ENCODE data around the gene CCDC88C. TPM values are rescaled to one million over a fixed set of nuclear protein-coding genes. Genes with fewer than 3 reads are reported as not detected.
A peak's percentile ranks its signal among the peaks of the same experiment; 100 is the strongest.

Gene CCDC88C
- total and polyA plus RNA-seq, 2 experiments from 2014 or later, result 23.6 to 60.7 TPM

GRCh38 chr14:91363776-91364523, 53.7 kb downstream of the CCDC88C start:
- peaks cover 82% of the 10 kb centered on the region for H3K79me2 ChIP-seq (replicated peaks; ENCODE audit: insufficient read depth)
- H3K27me3 ChIP-seq (ENCODE audit: insufficient read depth), result no peaks in the 10 kb centered on the region
- H3K27ac Mint-ChIP-seq, result peak overlapping the region; percentile 52; the same call in 1 of the 2 replicates
- no peak for TF ChIP-seq ZNF462 (CRISPR knock-in tag; IDR thresholded peaks at IDR 0.05)
- TF ChIP-seq, protein P1, sequence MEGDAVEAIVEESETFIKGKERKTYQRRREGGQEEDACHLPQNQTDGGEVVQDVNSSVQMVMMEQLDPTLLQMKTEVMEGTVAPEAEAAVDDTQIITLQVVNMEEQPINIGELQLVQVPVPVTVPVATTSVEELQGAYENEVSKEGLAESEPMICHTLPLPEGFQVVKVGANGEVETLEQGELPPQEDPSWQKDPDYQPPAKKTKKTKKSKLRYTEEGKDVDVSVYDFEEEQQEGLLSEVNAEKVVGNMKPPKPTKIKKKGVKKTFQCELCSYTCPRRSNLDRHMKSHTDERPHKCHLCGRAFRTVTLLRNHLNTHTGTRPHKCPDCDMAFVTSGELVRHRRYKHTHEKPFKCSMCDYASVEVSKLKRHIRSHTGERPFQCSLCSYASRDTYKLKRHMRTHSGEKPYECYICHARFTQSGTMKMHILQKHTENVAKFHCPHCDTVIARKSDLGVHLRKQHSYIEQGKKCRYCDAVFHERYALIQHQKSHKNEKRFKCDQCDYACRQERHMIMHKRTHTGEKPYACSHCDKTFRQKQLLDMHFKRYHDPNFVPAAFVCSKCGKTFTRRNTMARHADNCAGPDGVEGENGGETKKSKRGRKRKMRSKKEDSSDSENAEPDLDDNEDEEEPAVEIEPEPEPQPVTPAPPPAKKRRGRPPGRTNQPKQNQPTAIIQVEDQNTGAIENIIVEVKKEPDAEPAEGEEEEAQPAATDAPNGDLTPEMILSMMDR (conservative IDR thresholded peaks at IDR 0.05; ENCODE audit: low read depth in 2 of 2), result no peak
- TF ChIP-seq, protein P2, sequence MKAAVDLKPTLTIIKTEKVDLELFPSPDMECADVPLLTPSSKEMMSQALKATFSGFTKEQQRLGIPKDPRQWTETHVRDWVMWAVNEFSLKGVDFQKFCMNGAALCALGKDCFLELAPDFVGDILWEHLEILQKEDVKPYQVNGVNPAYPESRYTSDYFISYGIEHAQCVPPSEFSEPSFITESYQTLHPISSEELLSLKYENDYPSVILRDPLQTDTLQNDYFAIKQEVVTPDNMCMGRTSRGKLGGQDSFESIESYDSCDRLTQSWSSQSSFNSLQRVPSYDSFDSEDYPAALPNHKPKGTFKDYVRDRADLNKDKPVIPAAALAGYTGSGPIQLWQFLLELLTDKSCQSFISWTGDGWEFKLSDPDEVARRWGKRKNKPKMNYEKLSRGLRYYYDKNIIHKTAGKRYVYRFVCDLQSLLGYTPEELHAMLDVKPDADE (IDR thresholded peaks at IDR 0.05), result no peak
- TF ChIP-seq STAT1 (IDR thresholded peaks at IDR 0.05; ENCODE audit: unreplicated experiment), result no peak
- TF ChIP-seq EZH2phosphoT487 (IDR thresholded peaks at IDR 0.05; ENCODE audit: unreplicated experiment), result no peak
- TF ChIP-seq ZNF331 (CRISPR knock-in tag; IDR thresholded peaks at IDR 0.05; ENCODE audit: low read depth), result no peak
- no peak for TF ChIP-seq JUNB (IDR thresholded peaks at IDR 0.05; ENCODE audit: unreplicated experiment)
- no peak for TF ChIP-seq NANOG (IDR thresholded peaks at IDR 0.05; ENCODE audit: borderline replicate concordance)
- TF ChIP-seq POLR2AphosphoS5 (IDR thresholded peaks at IDR 0.05; ENCODE audit: low read depth), result no peak
- TF ChIP-seq, protein P3, sequence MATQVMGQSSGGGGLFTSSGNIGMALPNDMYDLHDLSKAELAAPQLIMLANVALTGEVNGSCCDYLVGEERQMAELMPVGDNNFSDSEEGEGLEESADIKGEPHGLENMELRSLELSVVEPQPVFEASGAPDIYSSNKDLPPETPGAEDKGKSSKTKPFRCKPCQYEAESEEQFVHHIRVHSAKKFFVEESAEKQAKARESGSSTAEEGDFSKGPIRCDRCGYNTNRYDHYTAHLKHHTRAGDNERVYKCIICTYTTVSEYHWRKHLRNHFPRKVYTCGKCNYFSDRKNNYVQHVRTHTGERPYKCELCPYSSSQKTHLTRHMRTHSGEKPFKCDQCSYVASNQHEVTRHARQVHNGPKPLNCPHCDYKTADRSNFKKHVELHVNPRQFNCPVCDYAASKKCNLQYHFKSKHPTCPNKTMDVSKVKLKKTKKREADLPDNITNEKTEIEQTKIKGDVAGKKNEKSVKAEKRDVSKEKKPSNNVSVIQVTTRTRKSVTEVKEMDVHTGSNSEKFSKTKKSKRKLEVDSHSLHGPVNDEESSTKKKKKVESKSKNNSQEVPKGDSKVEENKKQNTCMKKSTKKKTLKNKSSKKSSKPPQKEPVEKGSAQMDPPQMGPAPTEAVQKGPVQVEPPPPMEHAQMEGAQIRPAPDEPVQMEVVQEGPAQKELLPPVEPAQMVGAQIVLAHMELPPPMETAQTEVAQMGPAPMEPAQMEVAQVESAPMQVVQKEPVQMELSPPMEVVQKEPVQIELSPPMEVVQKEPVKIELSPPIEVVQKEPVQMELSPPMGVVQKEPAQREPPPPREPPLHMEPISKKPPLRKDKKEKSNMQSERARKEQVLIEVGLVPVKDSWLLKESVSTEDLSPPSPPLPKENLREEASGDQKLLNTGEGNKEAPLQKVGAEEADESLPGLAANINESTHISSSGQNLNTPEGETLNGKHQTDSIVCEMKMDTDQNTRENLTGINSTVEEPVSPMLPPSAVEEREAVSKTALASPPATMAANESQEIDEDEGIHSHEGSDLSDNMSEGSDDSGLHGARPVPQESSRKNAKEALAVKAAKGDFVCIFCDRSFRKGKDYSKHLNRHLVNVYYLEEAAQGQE (IDR thresholded peaks at IDR 0.05; ENCODE audit: unreplicated experiment), result no peak
- no peak for TF ChIP-seq ZNF114 (CRISPR knock-in tag; IDR thresholded peaks at IDR 0.05)
- no peak for TF ChIP-seq CREB1 (CRISPR knock-in tag; IDR thresholded peaks at IDR 0.05; ENCODE audit: low read depth)
- TF ChIP-seq EZH2 (IDR thresholded peaks at IDR 0.05; ENCODE audit: low read depth, unreplicated experiment), result no peak
- H3K9me3 Mint-ChIP-seq, result no peaks in the 10 kb centered on the region
- H3F3A ChIP-seq (replicated peaks; ENCODE audit: low read depth), result no peaks in the 10 kb centered on the region
- no peaks in the 10 kb centered on the region for H3K36me3 ChIP-seq (ENCODE audit: insufficient read depth)
- H4K20me1 ChIP-seq (replicated peaks; ENCODE audit: insufficient read depth), result peaks cover 33% of the 10 kb centered on the region
- DNase-seq (ENCODE audit: low spot score), result no peak
- ATAC-seq, result peak; percentile 53
- H2AFZ ChIP-seq, result no peak overlapping the region
- H3K4me1 ChIP-seq (ENCODE audit: insufficient read depth), result peaks cover 13% of the 10 kb centered on the region; the same call in 1 of the 2 replicates
- H3K4me3 ChIP-seq, result no peak overlapping the region
- no peak overlapping the region for H3K27ac ChIP-seq (ENCODE audit: low read depth)
- H3K9me2 ChIP-seq (ENCODE audit: insufficient read depth), result no peaks in the 10 kb centered on the region
- H3K4me2 ChIP-seq, result no peak overlapping the region
- peaks cover 3% of the 10 kb centered on the region; the same call in 2 of the 3 replicates for H3K36me3 Mint-ChIP-seq (ENCODE audit: low read depth)
- peaks cover 36% of the 10 kb centered on the region for H3K4me1 Mint-ChIP-seq
- H3K27me3 Mint-ChIP-seq (ENCODE audit: insufficient read depth, low read depth, poor library complexity), result peaks cover 6% of the 10 kb centered on the region
- H3K4me3 Mint-ChIP-seq, result no peak overlapping the region
